GM23248 (cell line): Measurements from ENCODE around the gene ACO2. TPM values are rescaled to one million over a fixed set of nuclear protein-coding genes. Genes with fewer than 3 reads are reported as not detected.

ENCODE experiments used
- DNase-seq: peaks from one replicate; pipeline ENCODE4 v3.0.0-alpha.2; 2015
- H2AFZ ChIP-seq: fragments of 200-600 bp; sonication (generic); 2 replicates; pipeline ENCODE4 v1.6.1; 2016; ENCODE audit warnings: antibody characterized with exemption
- H3F3A ChIP-seq: fragments of 200-600 bp; sonication (generic); 2 replicates; pipeline ENCODE4 v1.6.1; 2016; ENCODE audit warnings: mild to moderate bottlenecking, antibody characterized with exemption, mixed run types; ENCODE audit not compliant: insufficient read depth
- H3K27ac ChIP-seq: fragments of 200-600 bp; sonication (generic); 2 replicates; pipeline ENCODE4 v1.5.1; 2016; ENCODE audit warnings: mild to moderate bottlenecking
- H3K27me3 ChIP-seq: fragments of 200-600 bp; sonication (generic); replicated peaks from 2 replicates; pipeline ENCODE4 v1.6.1; 2016; ENCODE audit warnings: mild to moderate bottlenecking; ENCODE audit not compliant: insufficient read depth
- H3K36me3 ChIP-seq: fragments of 200-600 bp; sonication (generic); 2 replicates; pipeline ENCODE4 v1.6.1; 2016; ENCODE audit warnings: low read depth, mild to moderate bottlenecking
- H3K4me1 ChIP-seq: fragments of 200-600 bp; sonication (generic); 2 replicates; pipeline ENCODE4 v1.6.1; 2016; ENCODE audit warnings: mild to moderate bottlenecking; ENCODE audit not compliant: insufficient read depth
- H3K4me2 ChIP-seq: fragments of 200-600 bp; sonication (generic); one replicate; pipeline ENCODE4 v1.6.1; 2016; ENCODE audit warnings: mild to moderate bottlenecking; ENCODE audit not compliant: unreplicated experiment
- H3K4me3 ChIP-seq: fragments of 200-600 bp; sonication (generic); 2 replicates; pipeline ENCODE4 v1.5.1; 2016; ENCODE audit warnings: mild to moderate bottlenecking
- H3K79me2 ChIP-seq: fragments of 200-600 bp; sonication (generic); 2 replicates; pipeline ENCODE4 v1.6.1; 2016; ENCODE audit warnings: mild to moderate bottlenecking; ENCODE audit not compliant: insufficient read depth
- H3K9ac ChIP-seq: fragments of 200-600 bp; sonication (generic); 2 replicates; pipeline ENCODE4 v1.6.1; 2016; ENCODE audit warnings: mild to moderate bottlenecking
- H3K9me2 ChIP-seq: fragments of 200-600 bp; sonication (generic); 2 replicates; pipeline ENCODE4 v1.6.1; 2016; ENCODE audit warnings: mixed run types, mild to moderate bottlenecking, moderate library complexity; ENCODE audit not compliant: insufficient read depth
- H3K9me3 ChIP-seq: fragments of 200-600 bp; sonication (generic); one replicate; pipeline ENCODE4 v1.6.1; 2017; ENCODE audit warnings: low read depth
- H4K20me1 ChIP-seq: fragments of 200-600 bp; sonication (generic); 2 replicates; pipeline ENCODE4 v1.6.0; 2016; ENCODE audit not compliant: insufficient read depth
- EZH2 ChIP-seq: fragments of 200-600 bp; sonication (generic); IDR thresholded peaks from 2 replicates; pipeline ENCODE4 v1.6.1; 2018; ENCODE audit warnings: antibody characterized with exemption, mild to moderate bottlenecking; ENCODE audit not compliant: insufficient read depth, poor library complexity, severe bottlenecking
- EZH2phosphoT487 ChIP-seq: fragments of 200-600 bp; sonication (generic); IDR thresholded peaks from 2 replicates; pipeline ENCODE4 v1.6.1; 2018; ENCODE audit warnings: antibody characterized with exemption, moderate library complexity, mild to moderate bottlenecking, low read depth; ENCODE audit not compliant: insufficient read depth
- WGBS, 2 experiments: methylation state at CpG; one replicate each; pipeline ENCODE4 v1.1.6; 2015 to 2017; ENCODE audit warnings: low lambda C conversion rate in 2 of 2, low coverage in 1 of 2; ENCODE audit errors: missing lambda C conversion rate in 2 of 2; 5-methylcytosine and 5-hydroxymethylcytosine counted together
- in situ Hi-C: fragments of 300-500 bp; cut with MboI; formaldehyde crosslinking; loops from 2 replicates; pipeline ENCODE4 v1.15.0; 2020
- polyA plus RNA-seq: library from polyadenylated mRNA; unstranded; fragments of >200 nt; fragmentation: Nextera tagmentation; extraction: Ambion mirVana; gene quantifications from 2 replicates; pipeline ENCODE4 v1.2.1, GENCODE V29; 2016
- total RNA-seq: library from RNA; depleted of rRNA; stranded (reverse); fragments of >200 nt; shearing (Covaris generic); gene quantifications from 2 replicates; pipeline ENCODE4 v1.2.3, GENCODE V29; 2014

ACO2 gene
- total and polyA plus RNA-seq, 2 experiments from 2014 or later = 41.5 to 68.7 TPM

DNA sequence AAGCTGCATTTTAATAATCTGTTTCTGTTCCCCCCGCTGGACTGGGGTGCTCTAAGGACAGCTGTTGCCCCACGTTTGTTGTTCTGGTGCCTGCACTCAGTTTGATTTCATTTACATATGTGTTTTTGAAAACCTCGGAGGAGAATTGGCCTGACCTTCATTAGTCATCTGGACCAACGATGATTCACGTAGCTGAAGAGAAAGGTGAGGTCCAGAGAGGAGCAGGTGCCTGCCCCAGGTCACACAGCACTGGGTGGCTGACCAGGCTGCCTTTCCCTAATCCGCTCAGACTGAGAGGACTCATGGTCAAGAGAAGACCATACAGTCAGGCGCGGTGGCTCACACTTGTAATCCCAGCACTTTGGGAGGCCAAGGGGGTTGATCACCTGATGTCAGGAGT, 95.6 kb downstream of the ACO2 start:
- Histone ChIP-seq H3K36me3 (no peaks in the 10 kb centered on the region), H2AFZ (no peak overlapping the region), H3K4me2 (no peak overlapping the region), H3F3A (peaks cover 9% of the 10 kb centered on the region), H3K9ac (no peak overlapping the region), H3K4me3 (no peak overlapping the region), H3K27ac (peak overlapping the region; percentile 60; the same call in 1 of the 2 replicates), H3K79me2 (no peaks in the 10 kb centered on the region), H3K4me1 (peaks cover 21% of the 10 kb centered on the region), H3K27me3 (no peaks in the 10 kb centered on the region), H3K9me3 (no peaks in the 10 kb centered on the region), H4K20me1 (no peaks in the 10 kb centered on the region), H3K9me2 (no peaks in the 10 kb centered on the region)
- in situ Hi-C loops = no loop called here
- 69 to 73% methylated on average over 8 of the region's 8 CpGs for WGBS, 2 experiments
- DNase-seq = no peak
- TF ChIP-seq EZH2 (no peak), EZH2phosphoT487 (no peak)

- no peak overlapping the region for H3K4me2 ChIP-seq
- no peak overlapping the region for H3K4me3 ChIP-seq
- WGBS, 2 experiments = 35 to 45% methylated on average over 8 of the region's 8 CpGs
- H3K36me3 ChIP-seq = no peaks in the 10 kb centered on the region
- no peak for TF ChIP-seq EZH2
- no peak for TF ChIP-seq EZH2phosphoT487
- H4K20me1 ChIP-seq = no peaks in the 10 kb centered on the region
- H3K4me1 ChIP-seq = peaks cover 21% of the 10 kb centered on the region
- 0 out of 2 replicates have a peak overlapping the region, but pooled peaks have one; percentile 34 for H3K9ac ChIP-seq
- H2AFZ ChIP-seq = no peak overlapping the region
- no peaks in the 10 kb centered on the region for H3K9me2 ChIP-seq
- H3F3A ChIP-seq = peaks cover 9% of the 10 kb centered on the region
- peak; percentile 87 for DNase-seq
- peak overlapping the region; percentile 60 for H3K27ac ChIP-seq
- H3K9me3 ChIP-seq = no peaks in the 10 kb centered on the region
- in situ Hi-C loops = no loop called here
- no peaks in the 10 kb centered on the region for H3K27me3 ChIP-seq
- H3K79me2 ChIP-seq = no peaks in the 10 kb centered on the region
Measured at GRCh38 chr22:41565403-41566054, 96.6 kb downstream of the ACO2 start.

DNA sequence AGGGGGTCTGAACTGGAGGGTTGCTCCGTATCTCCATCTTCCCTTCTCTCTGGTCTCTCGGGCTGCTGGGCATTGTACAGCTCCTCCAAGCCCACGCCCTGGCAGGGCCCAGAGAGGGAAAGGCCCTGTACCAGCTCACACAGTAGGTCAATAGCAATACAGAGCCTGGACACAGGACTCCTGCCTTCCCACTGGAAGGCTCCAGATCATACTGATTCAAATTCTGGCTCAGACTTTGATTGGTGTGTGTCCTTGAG, 98.5 kb downstream of the ACO2 start:
- no peak overlapping the region for H2AFZ ChIP-seq
- no peak overlapping the region for H3K4me3 ChIP-seq
- no peak for TF ChIP-seq EZH2phosphoT487
- no peak for TF ChIP-seq EZH2
- H3K79me2 ChIP-seq = no peaks in the 10 kb centered on the region
- H3K9ac ChIP-seq = no peak overlapping the region
- no peak overlapping the region for H3K4me2 ChIP-seq
- 77 to 83% methylated on average over 3 of the region's 3 CpGs for WGBS, 2 experiments
- peaks cover 17% of the 10 kb centered on the region for H3K4me1 ChIP-seq
- H3K36me3 ChIP-seq = no peaks in the 10 kb centered on the region
- H3K27me3 ChIP-seq = no peaks in the 10 kb centered on the region
- H3K9me2 ChIP-seq = no peaks in the 10 kb centered on the region
- H3K27ac ChIP-seq = no peak overlapping the region
- H3K9me3 ChIP-seq = no peaks in the 10 kb centered on the region
- no peaks in the 10 kb centered on the region for H4K20me1 ChIP-seq
- peaks cover 9% of the 10 kb centered on the region for H3F3A ChIP-seq
- in situ Hi-C loops = no loop called here
- DNase-seq = no peak

GRCh38 chr22:41568811-41569210, 99.9 kb downstream of the ACO2 start:
- peaks cover 9% of the 10 kb centered on the region for H3F3A ChIP-seq
- H2AFZ ChIP-seq = no peak overlapping the region
- no peaks in the 10 kb centered on the region for H3K27me3 ChIP-seq
- WGBS, 2 experiments = 77 to 78% methylated on average over 7 of the region's 7 CpGs
- no peak overlapping the region for H3K4me2 ChIP-seq
- no peaks in the 10 kb centered on the region for H4K20me1 ChIP-seq
- H3K9me2 ChIP-seq = no peaks in the 10 kb centered on the region
- H3K27ac ChIP-seq = no peak overlapping the region
- peaks cover 6% of the 10 kb centered on the region; the same call in 1 of the 2 replicates for H3K4me1 ChIP-seq
- H3K4me3 ChIP-seq = no peak overlapping the region
- no peak overlapping the region for H3K9ac ChIP-seq
- H3K9me3 ChIP-seq = no peaks in the 10 kb centered on the region
- in situ Hi-C loops = no loop called here
- no peaks in the 10 kb centered on the region for H3K36me3 ChIP-seq
- DNase-seq = no peak
- no peaks in the 10 kb centered on the region for H3K79me2 ChIP-seq
- no peak for TF ChIP-seq EZH2
- TF ChIP-seq EZH2phosphoT487 = no peak
